CD4-positive, alpha-beta T cell treated with Interleukin-17A for 1 hour (primary cell): ENCODE data around the gene ATP8B4.
A peak's percentile ranks its signal among the peaks of the same experiment; 100 is the strongest.
"Not testable (repeated sequence)": the region's sequence is repeated elsewhere in the genome, so short reads cannot be mapped to it uniquely, and the experiment has no call there.

Experiments
- DNase-seq: peaks from one replicate; pipeline ENCODE4 v3.0.0-alpha.2; 2020

ATP8B4 gene

DNA sequence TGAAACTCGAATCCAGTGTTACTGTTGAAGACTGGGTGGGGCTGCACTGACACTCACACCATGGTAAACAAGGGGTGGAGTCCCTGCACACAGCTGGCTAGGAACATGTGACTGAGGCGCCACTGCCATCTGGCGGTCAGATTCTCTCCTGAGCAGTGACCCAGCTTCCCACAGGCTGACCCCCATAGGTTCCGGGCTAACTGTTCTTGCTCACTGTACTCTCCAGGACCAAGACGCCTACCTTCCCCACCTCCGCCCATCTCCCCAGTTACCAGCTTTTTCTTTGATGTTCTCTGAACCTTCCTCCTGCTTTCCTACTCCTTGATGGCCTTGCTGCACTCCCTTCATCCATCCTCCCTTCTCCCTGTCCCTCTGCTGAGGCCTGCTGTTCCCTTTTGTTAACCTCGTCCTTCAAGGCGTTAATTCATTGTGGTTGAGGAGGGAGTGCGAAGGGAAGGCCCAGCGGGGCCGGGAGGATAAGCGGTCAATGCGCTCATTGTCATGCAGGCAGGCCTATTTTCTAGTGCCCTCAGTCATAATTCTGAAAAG, 115.2 kb downstream of the ATP8B4 start:
- peak; percentile 72 for DNase-seq

GRCh38 chr15:49991587-49991986, 127.4 kb downstream of the ATP8B4 start:
- no peak for DNase-seq

GRCh38 chr15:49990835-49991545, 128.0 kb downstream of the ATP8B4 start:
- DNase-seq = no peak

- no peak for DNase-seq
Observed at GRCh38 chr15:49989498-49989897, 129.5 kb downstream of the ATP8B4 start.

GRCh38 chr15:49988766-49989165, 130.3 kb downstream of the ATP8B4 start:
- DNase-seq = no peak

GRCh38 chr15:49987896-49988295, 131.1 kb downstream of the ATP8B4 start:
- no peak for DNase-seq

GRCh38 chr15:49987198-49987785, 131.7 kb downstream of the ATP8B4 start:
- no peak for DNase-seq

- DNase-seq = no peak
Observed at GRCh38 chr15:49986326-49986725, 132.7 kb downstream of the ATP8B4 start.

DNA sequence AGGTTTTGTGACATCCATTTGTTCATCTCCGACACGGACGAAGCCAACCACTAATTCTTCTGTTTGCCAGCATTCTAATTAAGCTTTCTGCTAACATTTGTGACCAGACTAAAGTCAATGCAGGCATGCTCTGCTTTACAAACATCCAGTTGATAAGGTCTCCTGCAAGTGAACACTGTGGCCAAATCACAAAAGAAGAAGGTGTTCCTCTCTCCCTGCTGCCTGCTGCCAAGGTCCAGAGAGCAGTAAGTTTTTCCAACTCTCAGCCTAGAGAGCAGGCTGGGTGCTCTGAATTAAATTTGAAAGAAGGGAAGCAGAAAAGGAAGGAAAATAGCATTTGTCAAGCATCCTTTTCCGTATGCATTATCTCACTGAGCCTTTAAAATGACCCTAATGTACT, 133.6 kb downstream of the ATP8B4 start:
- DNase-seq = no peak

- no peak for DNase-seq
Observed at GRCh38 chr15:49984436-49984835, 134.6 kb downstream of the ATP8B4 start.

GRCh38 chr15:49982584-49982983, 136.4 kb downstream of the ATP8B4 start:
- no peak for DNase-seq

GRCh38 chr15:49979705-49980382, 139.2 kb downstream of the ATP8B4 start:
- no peak for DNase-seq

DNA sequence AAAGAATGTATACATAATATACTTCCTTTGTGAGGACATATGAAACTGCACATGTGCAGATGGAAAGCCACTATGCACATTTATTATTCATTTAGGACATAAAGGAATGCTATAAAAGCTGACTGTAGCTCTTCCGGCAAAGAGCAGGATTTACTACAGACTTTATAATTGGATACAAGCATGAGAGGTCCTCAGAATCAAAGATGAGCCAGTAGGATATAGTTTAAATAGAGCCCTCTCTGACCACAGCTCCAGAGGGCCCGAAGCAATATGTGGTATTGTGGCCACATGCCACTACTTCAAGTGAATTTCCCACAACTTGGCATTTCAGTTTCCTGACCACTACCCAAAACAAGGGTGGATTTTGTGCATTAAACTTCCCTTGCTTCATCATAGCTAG, 140.9 kb downstream of the ATP8B4 start:
- DNase-seq = no peak

- no peak for DNase-seq
Observed at GRCh38 chr15:49977306-49977705, 141.7 kb downstream of the ATP8B4 start.

DNA sequence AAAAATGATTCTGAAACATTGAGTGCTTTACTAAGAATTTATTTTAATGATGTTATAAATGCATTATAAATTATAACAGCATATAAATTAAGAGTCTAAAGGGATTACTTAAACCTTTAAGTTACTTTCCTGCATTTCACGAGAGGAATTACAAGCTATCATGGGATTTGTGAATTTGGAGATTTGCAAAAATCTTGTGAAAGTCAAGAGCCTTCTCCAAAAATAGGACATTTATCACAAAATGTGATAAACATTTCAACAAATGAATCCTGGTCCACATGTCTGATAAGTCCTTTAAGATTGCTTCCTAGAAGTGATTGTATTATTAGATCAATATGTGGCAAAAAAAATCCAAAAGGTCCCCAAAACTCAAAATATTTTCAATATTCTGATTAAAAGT, 154.5 kb downstream of the ATP8B4 start:
- no peak for DNase-seq

GRCh38 chr15:49964061-49964460, 155.0 kb downstream of the ATP8B4 start:
- no peak for DNase-seq

GRCh38 chr15:49963033-49963772, 155.8 kb downstream of the ATP8B4 start:
- not testable (repeated sequence) for DNase-seq

GRCh38 chr15:49962044-49962602, 156.9 kb downstream of the ATP8B4 start:
- no peak for DNase-seq

DNA sequence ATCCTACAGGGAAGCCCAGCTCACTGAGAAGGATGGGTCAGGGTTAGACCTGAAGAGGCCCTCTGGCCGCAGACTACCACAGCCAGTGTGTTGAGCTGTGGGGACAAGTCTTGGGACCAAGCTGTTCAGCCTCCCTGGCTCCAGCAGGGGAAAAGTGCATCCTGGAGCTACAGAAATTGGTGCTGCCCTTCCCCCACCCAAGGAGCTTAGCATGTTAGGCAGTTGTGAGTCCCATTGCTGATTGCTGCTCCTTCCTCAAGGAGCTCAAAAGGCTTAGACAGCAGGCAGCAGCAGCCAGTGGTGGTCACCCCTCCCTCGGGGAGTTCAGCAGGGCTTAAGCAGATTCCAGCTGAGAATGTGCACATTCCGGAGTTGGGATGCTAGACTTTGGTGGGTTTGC, 165.6 kb downstream of the ATP8B4 start:
- DNase-seq = no peak

- no peak for DNase-seq
Observed at GRCh38 chr15:49946681-49947080, 172.4 kb downstream of the ATP8B4 start.

GRCh38 chr15:49934487-49934886, 184.5 kb downstream of the ATP8B4 start:
- no peak for DNase-seq

DNA sequence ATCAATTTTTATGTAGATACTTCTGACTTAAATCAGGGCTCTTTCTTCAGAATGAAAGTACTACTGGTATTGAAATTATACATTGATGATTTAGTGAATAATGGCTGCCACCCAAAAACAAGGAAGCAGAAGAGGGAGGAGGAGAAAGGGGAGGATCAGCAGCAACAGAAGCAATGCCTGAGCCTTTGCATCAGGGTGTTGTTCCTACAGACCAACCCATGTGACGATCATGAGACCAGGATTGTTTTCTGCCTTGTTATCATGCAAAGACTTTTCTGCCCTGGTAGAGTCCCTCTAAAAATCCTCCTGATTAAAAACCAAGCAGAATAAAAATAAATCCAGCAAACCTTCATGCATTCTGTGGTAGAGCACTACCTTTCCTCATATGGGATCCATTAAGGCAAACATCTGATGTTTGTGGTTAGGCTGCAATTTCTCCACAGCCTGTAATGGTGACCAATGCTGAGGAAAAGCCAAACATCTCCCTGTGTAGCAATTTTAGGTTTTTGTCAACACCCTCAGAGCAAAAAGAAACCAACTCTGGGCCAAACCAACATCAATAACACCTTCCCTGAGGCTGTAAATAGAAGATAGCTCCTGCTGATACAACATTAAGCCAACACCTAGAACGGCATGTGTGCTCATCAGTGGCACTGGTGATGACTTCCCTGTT, 191.7 kb downstream of the ATP8B4 start:
- no peak for DNase-seq
